HEK293T (cell line): Measurements from ENCODE around the gene SMC5.

ENCODE experiments used
- CTCF ChIA-PET: fragments of 350-600 bp; formaldehyde crosslinking; extraction: SDS; loops from one replicate; lab custom pipeline; 2021; ENCODE audit warnings: antibody characterized with exemption, inconsistent platforms; lab: Yijun Ruan, JAX
- POLR2A ChIA-PET: fragments of 350-600 bp; formaldehyde crosslinking; extraction: SDS; loops from one replicate; lab custom pipeline; 2020; ENCODE audit warnings: antibody characterized with exemption, inconsistent platforms; lab: Yijun Ruan, JAX
- DNase-seq: peaks from one replicate; pipeline ENCODE4 v3.0.0; 2012; ENCODE audit warnings: mixed read lengths; ENCODE audit errors: extremely low spot score
- ARNT ChIP-seq: fragments of 450-650 bp; IDR thresholded peaks from 2 replicates; pipeline ENCODE4 v1.6.1; 2017; ENCODE audit warnings: mild to moderate bottlenecking
- BHLHE40 ChIP-seq: fragments of 450-650 bp; IDR thresholded peaks from 2 replicates; pipeline ENCODE4 v1.6.1; 2016; ENCODE audit warnings: mild to moderate bottlenecking, moderate library complexity, borderline replicate concordance
- CTBP1 ChIP-seq: fragments of 450-650 bp; IDR thresholded peaks from 2 replicates; pipeline ENCODE4 v1.6.1; 2016; ENCODE audit warnings: borderline replicate concordance
- ELF4 ChIP-seq: fragments of 450-650 bp; IDR thresholded peaks from 2 replicates; pipeline ENCODE4 v1.6.1; 2017; ENCODE audit warnings: antibody characterized with exemption
- FOXA1 ChIP-seq: fragments of 450-650 bp; IDR thresholded peaks from 2 replicates; pipeline ENCODE4 v1.6.1; 2016; ENCODE audit warnings: mild to moderate bottlenecking
- FOXK2 ChIP-seq: fragments of 450-650 bp; IDR thresholded peaks from 2 replicates; pipeline ENCODE4 v1.6.1; 2016; ENCODE audit warnings: mild to moderate bottlenecking
- FOXM1 ChIP-seq: fragments of 450-650 bp; IDR thresholded peaks from 2 replicates; pipeline ENCODE4 v1.6.1; 2017; ENCODE audit warnings: mild to moderate bottlenecking, borderline replicate concordance
- HDGF ChIP-seq: fragments of 450-650 bp; IDR thresholded peaks from 2 replicates; pipeline ENCODE4 v1.6.1; 2017; ENCODE audit warnings: antibody characterized with exemption, borderline replicate concordance
- L3MBTL2 ChIP-seq: fragments of 450-650 bp; conservative IDR thresholded peaks from 2 replicates; pipeline ENCODE4 v1.6.1; 2016; ENCODE audit warnings: mild to moderate bottlenecking
- LEF1 ChIP-seq: fragments of 450-650 bp; IDR thresholded peaks from 2 replicates; pipeline ENCODE4 v1.6.1; 2017; ENCODE audit warnings: mild to moderate bottlenecking, borderline replicate concordance
- NFRKB ChIP-seq: fragments of 450-650 bp; IDR thresholded peaks from 2 replicates; pipeline ENCODE4 v1.6.1; 2016; ENCODE audit warnings: mild to moderate bottlenecking, moderate library complexity
- SP1 ChIP-seq: fragments of 450-650 bp; IDR thresholded peaks from 2 replicates; pipeline ENCODE4 v1.6.1; 2017
- SUZ12 ChIP-seq: fragments of 450-650 bp; IDR thresholded peaks from 2 replicates; pipeline ENCODE4 v1.6.1; 2016; ENCODE audit warnings: mild to moderate bottlenecking
- TARDBP ChIP-seq: fragments of 450-650 bp; IDR thresholded peaks from 2 replicates; pipeline ENCODE4 v1.6.1; 2016
- ZNF384 ChIP-seq: fragments of 450-650 bp; IDR thresholded peaks from 2 replicates; pipeline ENCODE4 v1.6.1; 2016
- TF ChIP-seq, protein P1 (sequence below): fragments of 450-650 bp; IDR thresholded peaks from 2 replicates; pipeline ENCODE4 v1.6.1; 2016

Gene SMC5

DNA sequence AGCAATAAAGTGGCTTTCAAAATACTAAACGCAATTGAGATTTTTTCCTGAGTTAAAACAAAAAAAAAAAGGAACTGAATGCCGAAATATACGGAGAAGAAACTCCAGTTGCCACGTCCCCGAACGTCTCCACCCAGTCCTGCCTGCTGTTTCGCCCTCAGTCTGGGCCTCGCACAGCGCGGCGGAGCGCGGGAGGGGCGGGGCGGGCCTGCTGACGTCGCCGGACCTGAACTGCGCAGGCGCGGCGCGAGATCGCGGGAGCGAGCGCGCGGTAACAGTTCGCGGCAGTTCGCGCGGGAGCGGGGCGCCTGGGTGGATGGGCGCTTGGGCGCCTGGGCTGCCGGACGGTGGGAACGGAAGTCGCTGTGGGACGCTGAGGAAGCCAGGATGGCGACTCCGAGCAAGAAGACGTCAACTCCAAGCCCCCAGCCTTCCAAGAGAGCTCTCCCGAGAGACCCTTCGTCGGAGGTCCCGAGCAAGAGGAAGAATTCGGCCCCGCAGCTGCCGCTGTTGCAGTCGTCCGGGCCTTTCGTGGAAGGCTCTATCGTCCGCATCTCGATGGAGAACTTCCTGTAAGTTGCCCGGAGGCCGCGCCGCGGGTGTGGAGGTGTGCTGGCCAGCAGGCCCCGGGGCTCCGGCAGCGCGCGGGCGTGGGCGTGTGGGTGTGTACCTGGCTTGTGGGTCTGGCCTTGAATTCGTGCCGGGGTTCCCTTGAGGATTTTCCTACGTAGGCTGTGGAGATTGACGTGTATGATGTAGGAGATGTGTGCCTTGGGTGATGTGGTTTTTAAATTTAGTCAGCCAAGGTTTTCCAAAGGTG, at the start of gene SMC5:
SMC5 (plus strand) TSS at position 287 of the 820 bp plus-strand sequence; CDS start at position 388, 101 bp downstream.
- TF ChIP-seq TARDBP, result peak; percentile 61
- TF ChIP-seq ARNT, result no peak
- TF ChIP-seq NFRKB, result no peak
- TF ChIP-seq SUZ12, result no peak
- TF ChIP-seq ZNF384, result no peak
- TF ChIP-seq ELF4, result peak; percentile 49; the same call in 1 of the 2 replicates
- no peak for TF ChIP-seq FOXA1
- TF ChIP-seq, protein P1, sequence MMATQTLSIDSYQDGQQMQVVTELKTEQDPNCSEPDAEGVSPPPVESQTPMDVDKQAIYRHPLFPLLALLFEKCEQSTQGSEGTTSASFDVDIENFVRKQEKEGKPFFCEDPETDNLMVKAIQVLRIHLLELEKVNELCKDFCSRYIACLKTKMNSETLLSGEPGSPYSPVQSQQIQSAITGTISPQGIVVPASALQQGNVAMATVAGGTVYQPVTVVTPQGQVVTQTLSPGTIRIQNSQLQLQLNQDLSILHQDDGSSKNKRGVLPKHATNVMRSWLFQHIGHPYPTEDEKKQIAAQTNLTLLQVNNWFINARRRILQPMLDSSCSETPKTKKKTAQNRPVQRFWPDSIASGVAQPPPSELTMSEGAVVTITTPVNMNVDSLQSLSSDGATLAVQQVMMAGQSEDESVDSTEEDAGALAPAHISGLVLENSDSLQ, result peak; percentile 57; the same call in 1 of the 2 replicates
- TF ChIP-seq SP1, result no peak
- no peak for TF ChIP-seq BHLHE40
- TF ChIP-seq HDGF, result no peak
- no peak for TF ChIP-seq FOXK2
- no peak for TF ChIP-seq LEF1
- TF ChIP-seq L3MBTL2, result peak; percentile 4; the same call in 1 of the 2 replicates
- ChIA-PET CTCF (no interaction called here), POLR2A (interaction anchor here (0.9 to 1.1 kb wide), 3 partner anchors 8 to 152 kb away, joined by 3 read pairs; no protein-coding TSS in a partner anchor)
- peak; percentile 91 for DNase-seq

DNA sequence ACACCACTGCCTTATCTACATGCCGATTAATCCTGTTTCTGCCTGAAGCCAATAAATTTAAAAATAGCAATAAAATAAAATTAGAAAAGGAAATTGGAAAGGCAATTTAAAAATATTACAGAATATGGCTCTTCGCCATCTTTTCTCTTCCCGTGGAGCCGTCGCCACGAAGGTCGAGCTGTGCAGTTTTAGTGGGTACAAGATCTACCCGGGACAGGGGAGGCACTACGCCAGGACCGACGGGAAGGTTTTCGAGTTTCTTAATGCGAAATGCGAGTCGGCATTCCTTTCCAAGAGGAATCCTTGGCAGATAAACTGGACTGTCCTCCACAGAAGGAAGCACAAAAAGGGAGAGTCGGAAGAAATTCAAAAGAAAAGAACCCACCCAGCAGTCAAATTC, 41.7 kb upstream of the SMC5 start:
- CTCF ChIA-PET, result interaction anchor here (0.7 kb wide), 1 partner anchor 14 kb away, joined by 3 read pairs; no protein-coding TSS in a partner anchor
- no peak for DNase-seq
- TF ChIP-seq ELF4 (no peak), HDGF (no peak), NFRKB (no peak), L3MBTL2 (no peak), ZNF384 (no peak)
- POLR2A ChIA-PET, result no interaction called here

DNA sequence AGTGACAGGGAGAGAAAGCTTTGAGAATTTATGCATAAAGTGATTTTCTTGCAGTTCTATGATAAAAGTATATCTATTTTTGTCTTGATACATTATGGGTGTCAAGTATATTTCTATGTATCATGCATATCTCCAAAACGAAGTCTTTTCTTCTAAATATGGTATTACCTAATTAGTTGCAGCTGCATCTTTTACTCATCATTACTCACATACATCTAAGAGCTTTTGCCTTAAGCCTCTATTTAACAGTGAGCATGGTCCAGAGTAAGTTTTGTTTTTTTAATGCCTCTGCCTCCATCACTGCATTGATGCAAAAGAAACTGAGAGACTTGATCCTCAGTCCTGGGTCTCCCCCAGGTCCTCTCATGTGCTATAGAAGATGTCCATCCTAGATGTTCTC, 40.0 kb upstream of the SMC5 start:
- DNase-seq, result no peak
- CTCF ChIA-PET, result no interaction called here
- POLR2A ChIA-PET, result no interaction called here
- TF ChIP-seq BHLHE40 (no peak), SP1 (no peak), FOXM1 (no peak), LEF1 (no peak), ZNF384 (no peak), NFRKB (no peak), SUZ12 (no peak), ELF4 (no peak), HDGF (no peak), ARNT (no peak), FOXK2 (no peak), L3MBTL2 (no peak), CTBP1 (no peak), FOXA1 (no peak), TARDBP (no peak)
- TF ChIP-seq, protein P1, result no peak

DNA sequence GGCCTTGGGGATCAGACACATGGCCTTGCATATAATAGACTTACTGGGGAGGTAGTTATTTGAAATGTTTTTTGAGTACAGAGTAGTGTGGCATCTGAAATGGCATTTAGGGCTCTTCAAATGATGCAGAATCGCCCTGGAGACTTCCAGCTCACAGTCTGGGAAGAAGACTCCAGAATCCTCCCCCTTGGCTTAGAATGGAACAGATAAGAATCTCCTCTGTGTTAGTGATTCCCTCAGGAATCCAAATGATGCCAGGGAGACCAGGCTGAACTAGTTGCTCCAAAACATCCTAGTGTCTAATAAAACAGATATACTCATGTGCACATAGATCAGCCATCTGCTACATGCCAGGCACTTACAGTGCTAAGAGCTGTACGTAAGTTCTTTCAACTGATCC, 38.6 kb upstream of the SMC5 start:
- TF ChIP-seq CTBP1 (no peak), HDGF (no peak), ELF4 (no peak), L3MBTL2 (no peak), FOXM1 (no peak), LEF1 (no peak)
- TF ChIP-seq, protein P1, result no peak
- ChIA-PET CTCF (no interaction called here), POLR2A (no interaction called here)
- no peak for DNase-seq

DNA sequence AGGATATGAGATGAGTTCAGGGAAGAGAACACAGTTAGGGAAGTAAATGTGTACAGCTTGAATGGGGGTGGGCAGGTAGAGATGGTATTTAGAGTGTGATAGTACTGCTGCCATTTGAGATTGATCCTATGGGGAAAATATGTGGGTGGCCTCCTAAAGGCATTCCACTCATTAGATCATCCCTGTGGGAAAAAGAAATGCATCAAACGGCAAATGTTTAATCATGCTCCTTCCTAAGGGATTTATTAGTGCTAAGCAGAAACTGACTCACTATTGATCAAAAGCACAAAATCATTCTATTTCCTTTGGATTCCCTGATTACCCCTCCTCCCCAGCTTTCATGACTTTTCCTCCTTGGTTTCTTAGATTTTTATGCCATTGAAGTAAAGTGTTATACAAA, 36.4 kb upstream of the SMC5 start:
- DNase-seq, result no peak
- CTCF ChIA-PET, result no interaction called here

More for the DNA sequence above, 36.4 kb upstream of the SMC5 start:
- POLR2A ChIA-PET, result no interaction called here
- no peak for TF ChIP-seq ARNT
- TF ChIP-seq, protein P1, result no peak
- no peak for TF ChIP-seq CTBP1
- no peak for TF ChIP-seq ZNF384
- TF ChIP-seq SP1, result no peak
- no peak for TF ChIP-seq NFRKB
- no peak for TF ChIP-seq L3MBTL2
- TF ChIP-seq FOXK2, result no peak
- TF ChIP-seq SUZ12, result no peak
